K562 (cell line): Measurements from ENCODE around the gene AARSD1. TPM values are rescaled to one million over a fixed set of nuclear protein-coding genes. Genes with fewer than 3 reads are reported as not detected.

Experiments
- ARID3B ChIP-seq: fragments of 250-450 bp; sonication (Bioruptor Pico); IDR thresholded peaks from 2 replicates; pipeline ENCODE4 v1.4.0; 2020; ENCODE audit warnings: borderline replicate concordance
- BCOR ChIP-seq: fragments of 450-650 bp; IDR thresholded peaks from 2 replicates; pipeline ENCODE4 v1.6.1; 2016
- CHD1 ChIP-seq: fragments of 200-600 bp; sonication (generic); IDR thresholded peaks from one replicate; pipeline ENCODE4 v1.6.1; 2012; ENCODE audit warnings: mild to moderate bottlenecking, moderate library complexity, low read length, inconsistent platforms
- HBP1 ChIP-seq: fragments of 450-650 bp; formaldehyde crosslinking; IDR thresholded peaks from 2 replicates; pipeline ENCODE4 v1.4.0; 2022; ENCODE audit warnings: missing genetic modification characterization
- KLF16 ChIP-seq: IDR thresholded peaks from 2 replicates; pipeline ENCODE4 v1.6.1; 2016; ENCODE audit warnings: antibody characterized with exemption
- NRF1 ChIP-seq, 2 experiments: fragments of 450-650 bp; IDR thresholded peaks in 1 of 2; conservative IDR thresholded peaks in 1 of 2; 2 replicates each; pipeline ENCODE4 v1.6.1; 2014; ENCODE audit warnings: mild to moderate bottlenecking in 2 of 2
- POLR2AphosphoS2 ChIP-seq: IDR thresholded peaks from 2 replicates; pipeline ENCODE4 v1.6.1; 2012; ENCODE audit warnings: low read length, improper control_type of control experiment
- SMAD4 ChIP-seq: fragments of 250-450 bp; sonication (Bioruptor Pico); conservative IDR thresholded peaks from 2 replicates; pipeline ENCODE4 v1.8.0; 2021; ENCODE audit warnings: inconsistent platforms, mild to moderate bottlenecking, moderate library complexity
- SMARCA5 ChIP-seq: fragments of 450-650 bp; IDR thresholded peaks from 2 replicates; pipeline ENCODE4 v1.6.1; 2016
- SREBF1 ChIP-seq: fragments of 150-350 bp; IDR thresholded peaks from 2 replicates; pipeline ENCODE4 v1.6.1; 2014; ENCODE audit warnings: antibody characterized with exemption, low read depth, low read length, borderline replicate concordance
- ZNF184 ChIP-seq: sonication (generic); formaldehyde crosslinking; IDR thresholded peaks from 2 replicates; pipeline ENCODE4 v1.5.0; 2020; ENCODE audit warnings: missing genetic modification reagents
- ZNF644 ChIP-seq: fragments of 200-800 bp; sonication (Bioruptor generic); IDR thresholded peaks from 2 replicates; pipeline ENCODE4 v1.6.1; 2016; ENCODE audit warnings: low read depth, missing genetic modification characterization, missing compliant biosample characterization
- ZNF668 ChIP-seq: fragments of 250-450 bp; sonication (Bioruptor Pico); IDR thresholded peaks from 2 replicates; pipeline ENCODE4 v1.8.0; 2022; ENCODE audit warnings: mild to moderate bottlenecking, inconsistent platforms
- ZNF830 ChIP-seq: fragments of 250-450 bp; sonication (Bioruptor Pico); IDR thresholded peaks from 2 replicates; pipeline ENCODE4 v1.5.0; 2021; ENCODE audit warnings: mild to moderate bottlenecking
- polyA plus RNA-seq, 8 experiments: library from polyadenylated mRNA; depleted of rRNA in 4 of 8; stranded (reverse) in 5 of 8; unstranded in 3 of 8; fragments of >200 nt; fragmentation: Nextera tagmentation in 2 of 8; fragmentation: Illumina TruSeq in 1 of 8; extraction: Ambion mirVana in 2 of 8; extraction: Trizol in 1 of 8; gene quantifications; 2 replicates each; pipeline versions ENCODE4 v1.2.1 to v1.2.3, GENCODE V29; 2011 to 2014; ENCODE audit warnings: inconsistent platforms in 1 of 8, missing spikeins in 1 of 8
- total RNA-seq, 7 experiments: library from RNA; depleted of rRNA in 6 of 7; stranded (reverse); fragments of >200 nt in 6 of 7; fragmentation: Illumina TruSeq in 2 of 7; extraction: Trizol in 2 of 7; gene quantifications; 2 replicates each; pipeline versions ENCODE4 v1.2.1 to v1.2.3, GENCODE V29; 2011 to 2021; ENCODE audit warnings: low replicate concordance in 1 of 7
- TF ChIP-seq, protein P1 (sequence below): fragments of 250-450 bp; sonication (Bioruptor Pico); IDR thresholded peaks from 2 replicates; pipeline ENCODE4 v1.5.0; 2021
- TF ChIP-seq, protein P2 (sequence below), 2 experiments: fragments of 450-650 bp in 1 of 2; sonication (generic) in 1 of 2; formaldehyde crosslinking in 1 of 2; IDR thresholded peaks; 2 replicates each; pipeline versions ENCODE4 v1.7.1 to v1.9.0; 2016 to 2022; ENCODE audit warnings: inconsistent platforms in 1 of 2, mild to moderate bottlenecking in 1 of 2, missing genetic modification reagents in 1 of 2

Gene AARSD1
- total and polyA plus RNA-seq, 9 of the 15 experiments (the other 6 are each of a cell fraction or from before 2014, with no cell fraction given) = 51.7 to 98.5 (median 68.6) TPM

DNA sequence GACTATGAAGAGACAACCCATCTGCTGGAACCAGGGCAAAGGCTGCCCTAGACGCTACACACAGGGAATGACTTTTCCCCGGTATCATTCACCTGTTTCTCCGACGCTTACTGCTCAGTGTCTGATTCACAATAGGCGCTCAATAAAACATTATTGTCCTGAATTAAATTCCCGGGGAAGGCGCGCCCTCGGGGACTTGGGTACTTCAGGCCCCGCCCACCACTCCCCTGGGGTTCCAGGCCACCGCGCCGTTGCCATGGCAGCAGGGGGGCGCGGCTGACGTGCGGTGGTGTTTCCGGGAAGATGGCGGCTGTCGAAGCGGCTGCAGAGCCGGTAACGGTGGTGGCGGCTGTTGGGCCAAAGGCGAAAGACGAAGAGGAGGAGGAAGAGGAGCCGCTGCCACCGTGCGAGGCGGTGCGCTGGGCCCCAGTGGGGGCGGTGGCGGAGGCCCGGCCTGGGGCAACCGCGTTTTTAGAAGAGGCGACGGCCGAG lies 16.1 kb upstream of the AARSD1 start, which contains the start of gene RUNDC1 (continued):
- no peak for TF ChIP-seq HBP1 (CRISPR knock-in tag)
- TF ChIP-seq ZNF830 = no peak
- TF ChIP-seq, protein P1, sequence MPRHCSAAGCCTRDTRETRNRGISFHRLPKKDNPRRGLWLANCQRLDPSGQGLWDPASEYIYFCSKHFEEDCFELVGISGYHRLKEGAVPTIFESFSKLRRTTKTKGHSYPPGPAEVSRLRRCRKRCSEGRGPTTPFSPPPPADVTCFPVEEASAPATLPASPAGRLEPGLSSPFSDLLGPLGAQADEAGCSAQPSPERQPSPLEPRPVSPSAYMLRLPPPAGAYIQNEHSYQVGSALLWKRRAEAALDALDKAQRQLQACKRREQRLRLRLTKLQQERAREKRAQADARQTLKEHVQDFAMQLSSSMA (CRISPR knock-in tag) = no peak
- no peak for TF ChIP-seq SMARCA5
- no peak for TF ChIP-seq NRF1 (conservative IDR thresholded peaks at IDR 0.05 in 1 of 2, IDR thresholded peaks at IDR 0.05 in 1 of 2)
- peak; percentile 54 for TF ChIP-seq CHD1
- no peak; the same call in 1 of the 2 replicates for TF ChIP-seq SREBF1
- TF ChIP-seq, protein P2, sequence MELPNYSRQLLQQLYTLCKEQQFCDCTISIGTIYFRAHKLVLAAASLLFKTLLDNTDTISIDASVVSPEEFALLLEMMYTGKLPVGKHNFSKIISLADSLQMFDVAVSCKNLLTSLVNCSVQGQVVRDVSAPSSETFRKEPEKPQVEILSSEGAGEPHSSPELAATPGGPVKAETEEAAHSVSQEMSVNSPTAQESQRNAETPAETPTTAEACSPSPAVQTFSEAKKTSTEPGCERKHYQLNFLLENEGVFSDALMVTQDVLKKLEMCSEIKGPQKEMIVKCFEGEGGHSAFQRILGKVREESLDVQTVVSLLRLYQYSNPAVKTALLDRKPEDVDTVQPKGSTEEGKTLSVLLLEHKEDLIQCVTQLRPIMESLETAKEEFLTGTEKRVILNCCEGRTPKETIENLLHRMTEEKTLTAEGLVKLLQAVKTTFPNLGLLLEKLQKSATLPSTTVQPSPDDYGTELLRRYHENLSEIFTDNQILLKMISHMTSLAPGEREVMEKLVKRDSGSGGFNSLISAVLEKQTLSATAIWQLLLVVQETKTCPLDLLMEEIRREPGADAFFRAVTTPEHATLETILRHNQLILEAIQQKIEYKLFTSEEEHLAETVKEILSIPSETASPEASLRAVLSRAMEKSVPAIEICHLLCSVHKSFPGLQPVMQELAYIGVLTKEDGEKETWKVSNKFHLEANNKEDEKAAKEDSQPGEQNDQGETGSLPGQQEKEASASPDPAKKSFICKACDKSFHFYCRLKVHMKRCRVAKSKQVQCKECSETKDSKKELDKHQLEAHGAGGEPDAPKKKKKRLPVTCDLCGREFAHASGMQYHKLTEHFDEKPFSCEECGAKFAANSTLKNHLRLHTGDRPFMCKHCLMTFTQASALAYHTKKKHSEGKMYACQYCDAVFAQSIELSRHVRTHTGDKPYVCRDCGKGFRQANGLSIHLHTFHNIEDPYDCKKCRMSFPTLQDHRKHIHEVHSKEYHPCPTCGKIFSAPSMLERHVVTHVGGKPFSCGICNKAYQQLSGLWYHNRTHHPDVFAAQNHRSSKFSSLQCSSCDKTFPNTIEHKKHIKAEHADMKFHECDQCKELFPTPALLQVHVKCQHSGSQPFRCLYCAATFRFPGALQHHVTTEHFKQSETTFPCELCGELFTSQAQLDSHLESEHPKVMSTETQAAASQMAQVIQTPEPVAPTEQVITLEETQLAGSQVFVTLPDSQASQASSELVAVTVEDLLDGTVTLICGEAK (IDR thresholded peaks at IDR 0.05) = no peak
- TF ChIP-seq, protein P2 (CRISPR knock-in tag; IDR thresholded peaks at IDR 0.05) = no peak
- TF ChIP-seq ZNF644 (tag) = no peak
- no peak for TF ChIP-seq ZNF184 (CRISPR knock-in tag)
- TF ChIP-seq KLF16 = no peak
- peak; percentile 59 for TF ChIP-seq SMAD4
- TF ChIP-seq POLR2AphosphoS2 = no peak
- TF ChIP-seq ZNF668 = no peak
- TF ChIP-seq ARID3B = no peak
- TF ChIP-seq BCOR = no peak
